Trophoblast cell (in vitro differentiated cells and primary cell): ENCODE results near the gene PPA1.

Experiments used
- DNase-seq, 2 donors: peaks; one replicate each; pipeline ENCODE4 v3.0.0-alpha.2; 2016
- H2AFZ ChIP-seq: 2 replicates; pipeline ENCODE4 v1.6.1; 2013; ENCODE audit warnings: low read length, moderate library complexity, mild to moderate bottlenecking; ENCODE audit not compliant: insufficient read depth, poor library complexity
- H2AK5ac ChIP-seq: 2 replicates; pipeline ENCODE4 v1.6.1; 2013; ENCODE audit warnings: mild to moderate bottlenecking, low read length
- H2BK120ac ChIP-seq: 2 replicates; pipeline ENCODE4 v1.6.1; 2013; ENCODE audit warnings: low read length, mild to moderate bottlenecking, moderate library complexity; ENCODE audit not compliant: insufficient read depth, poor library complexity
- H2BK12ac ChIP-seq: 2 replicates; pipeline ENCODE4 v1.6.1; 2013; ENCODE audit warnings: mild to moderate bottlenecking, low read length, moderate library complexity
- H2BK5ac ChIP-seq: 2 replicates; pipeline ENCODE4 v1.6.1; 2013; ENCODE audit warnings: low read length, low read depth, moderate library complexity, mild to moderate bottlenecking; ENCODE audit not compliant: poor library complexity
- H3K14ac ChIP-seq: 2 replicates; pipeline ENCODE4 v1.6.1; 2013; ENCODE audit warnings: mild to moderate bottlenecking, low read length
- H3K18ac ChIP-seq: 2 replicates; pipeline ENCODE4 v1.6.1; 2013; ENCODE audit warnings: mild to moderate bottlenecking, low read length
- H3K23ac ChIP-seq: 2 replicates; pipeline ENCODE4 v1.6.1; 2013; ENCODE audit warnings: low read length
- H3K27ac ChIP-seq: 2 replicates; pipeline ENCODE4 v1.5.1; 2013; ENCODE audit warnings: low read depth, mild to moderate bottlenecking, inconsistent platforms, low read length, moderate library complexity
- H3K27me3 ChIP-seq: 2 replicates; pipeline ENCODE4 v1.6.1; 2013; ENCODE audit warnings: inconsistent platforms, mild to moderate bottlenecking, low read length, moderate library complexity; ENCODE audit not compliant: insufficient read depth
- H3K36me3 ChIP-seq, 2 experiments: 1 replicate in 1 of 2; 2 replicates in 1 of 2; pipeline ENCODE4 v1.6.1; 2013; ENCODE audit warnings: low read length in 2 of 2, mild to moderate bottlenecking in 2 of 2, moderate library complexity in 1 of 2; ENCODE audit not compliant: insufficient read depth in 2 of 2, control insufficient read depth in 1 of 2
- H3K4ac ChIP-seq: 2 replicates; pipeline ENCODE4 v1.6.1; 2013; ENCODE audit warnings: low read depth, mild to moderate bottlenecking, low read length, moderate library complexity
- H3K4me1 ChIP-seq, 2 experiments: 1 replicate in 1 of 2; 2 replicates in 1 of 2; pipeline ENCODE4 v1.6.1; 2013; ENCODE audit warnings: low read length in 2 of 2, mild to moderate bottlenecking in 2 of 2, moderate library complexity in 1 of 2; ENCODE audit not compliant: insufficient read depth in 2 of 2, control insufficient read depth in 1 of 2
- H3K4me2 ChIP-seq: 2 replicates; pipeline ENCODE4 v1.6.1; 2013; ENCODE audit warnings: inconsistent platforms, mild to moderate bottlenecking, low read length, moderate library complexity
- H3K4me3 ChIP-seq: 2 replicates; pipeline ENCODE4 v1.5.1; 2013; ENCODE audit warnings: mild to moderate bottlenecking, low read depth, low read length, inconsistent platforms
- H3K79me1 ChIP-seq: one replicate; pipeline ENCODE4 v1.6.1; 2013; ENCODE audit warnings: low read length
- H3K79me2 ChIP-seq: 2 replicates; pipeline ENCODE4 v1.6.1; 2013; ENCODE audit warnings: low read length, mild to moderate bottlenecking; ENCODE audit not compliant: control insufficient read depth, insufficient read depth, poor library complexity
- H3K9ac ChIP-seq: 2 replicates; pipeline ENCODE4 v1.6.1; 2013; ENCODE audit warnings: mild to moderate bottlenecking, low read length
- H3K9me3 ChIP-seq: 2 replicates; pipeline ENCODE4 v1.6.1; 2013; ENCODE audit warnings: low read depth, mild to moderate bottlenecking, control low read depth, inconsistent platforms, low read length; ENCODE audit not compliant: insufficient read depth
- H4K12ac ChIP-seq: 2 replicates; pipeline ENCODE4 v1.6.1; 2013; ENCODE audit warnings: low read depth, mild to moderate bottlenecking, low read length, moderate library complexity
- H4K8ac ChIP-seq: 2 replicates; pipeline ENCODE4 v1.6.1; 2013; ENCODE audit warnings: low read depth, mild to moderate bottlenecking, low read length, moderate library complexity
- H4K91ac ChIP-seq: one replicate; pipeline ENCODE4 v1.6.1; 2013; ENCODE audit warnings: low read depth, mild to moderate bottlenecking, low read length, moderate library complexity
- WGBS: extraction: QIAGEN DNeasy Blood & Tissue Kit; methylation state at CpG from one replicate; pipeline ENCODE4 v1.1.7; 2013; ENCODE audit warnings: missing lambda C conversion rate; ENCODE audit not compliant: insufficient read length, insufficient coverage; ENCODE audit errors: extremely low coverage; 5-methylcytosine and 5-hydroxymethylcytosine counted together

The PPA1 gene

GRCh38 chr10:70176441-70176840 is 56.8 kb downstream of the PPA1 start:
- Histone ChIP-seq H2AFZ (no peak overlapping the region), H2BK120ac (no peak overlapping the region), H3K9ac (no peak overlapping the region), H3K4me3 (no peak overlapping the region), H4K91ac (no peak overlapping the region), H3K4me1 (peaks cover 0 to 2% of the 10 kb centered on the region in 2 experiments), H2BK12ac (no peak overlapping the region), H3K4me2 (no peak overlapping the region), H3K9me3 (no peaks in the 10 kb centered on the region), H4K12ac (no peak overlapping the region), H3K14ac (no peak overlapping the region), H2BK5ac (no peak overlapping the region), H3K79me2 (no peaks in the 10 kb centered on the region), H3K18ac (no peak overlapping the region), H3K36me3 (no peaks in the 10 kb centered on the region), H3K27me3 (no peaks in the 10 kb centered on the region), H3K27ac (no peak overlapping the region), H3K23ac (no peak overlapping the region), H3K4ac (no peak overlapping the region), H4K8ac (no peak overlapping the region), H2AK5ac (no peak overlapping the region), H3K79me1 (no peaks in the 10 kb centered on the region)
- DNase-seq = no peak
- no CpG with 5 or more reads among the region's 6 CpGs for WGBS

- Histone ChIP-seq H3K23ac (no peak overlapping the region), H4K12ac (no peak overlapping the region), H3K9ac (no peak overlapping the region), H3K9me3 (no peaks in the 10 kb centered on the region), H4K8ac (no peak overlapping the region), H2AFZ (no peak overlapping the region), H3K4ac (no peak overlapping the region), H2BK12ac (no peak overlapping the region), H3K36me3 (no peaks in the 10 kb centered on the region), H3K18ac (no peak overlapping the region), H3K27ac (no peak overlapping the region), H3K79me2 (no peaks in the 10 kb centered on the region), H3K4me1 (peaks cover 0 to 6% of the 10 kb centered on the region in 2 experiments), H2BK120ac (no peak overlapping the region), H3K4me3 (no peak overlapping the region), H3K79me1 (peaks cover 3% of the 10 kb centered on the region), H3K14ac (no peak overlapping the region), H3K4me2 (no peak overlapping the region), H2BK5ac (no peak overlapping the region), H3K27me3 (no peaks in the 10 kb centered on the region), H4K91ac (no peak overlapping the region), H2AK5ac (no peak overlapping the region)
- DNase-seq = no peak
- WGBS = no CpG with 5 or more reads among the region's 3 CpGs
These were observed 57.7 kb downstream of the PPA1 start for GRCh38 chr10:70175516-70175915.

- no peak overlapping the region for H3K9ac ChIP-seq
- H4K8ac ChIP-seq = peak overlapping the region; percentile 66
- H3K18ac ChIP-seq = no peak overlapping the region
- no peak overlapping the region for H3K4me2 ChIP-seq
- WGBS = no CpG with 5 or more reads among the region's 4 CpGs
- no peak overlapping the region for H2BK5ac ChIP-seq
- no peak overlapping the region for H3K27ac ChIP-seq
- no peak overlapping the region for H3K23ac ChIP-seq
- H3K36me3 ChIP-seq = no peaks in the 10 kb centered on the region
- peaks cover 8% of the 10 kb centered on the region for H3K79me2 ChIP-seq
- no peak overlapping the region for H2BK12ac ChIP-seq
- peak overlapping the region; percentile 66 for H2AFZ ChIP-seq
- no peak overlapping the region for H2BK120ac ChIP-seq
- no peaks in the 10 kb centered on the region for H3K27me3 ChIP-seq
- peaks cover 0 to 6% of the 10 kb centered on the region in 2 experiments for H3K4me1 ChIP-seq
- H4K91ac ChIP-seq = no peak overlapping the region
- peak overlapping the region; percentile 40 for H4K12ac ChIP-seq
- peaks cover 8% of the 10 kb centered on the region for H3K79me1 ChIP-seq
- H3K9me3 ChIP-seq = no peaks in the 10 kb centered on the region
- no peak overlapping the region for H2AK5ac ChIP-seq
- DNase-seq = no peak
- no peak overlapping the region for H3K14ac ChIP-seq
- no peak overlapping the region for H3K4ac ChIP-seq
- H3K4me3 ChIP-seq = no peak overlapping the region
These were observed 59.0 kb downstream of the PPA1 start for GRCh38 chr10:70174058-70174741.

GRCh38 chr10:70169649-70170364 is 63.4 kb downstream of the PPA1 start:
- peaks cover 2 to 3% of the 10 kb centered on the region in 2 experiments for H3K36me3 ChIP-seq
- no peak overlapping the region for H3K23ac ChIP-seq
- WGBS = no CpG with 5 or more reads among the region's 40 CpGs
- H3K4ac ChIP-seq = peak overlapping the region; percentile 100
- H3K79me2 ChIP-seq = peaks cover 14% of the 10 kb centered on the region
- no peak overlapping the region for H2BK12ac ChIP-seq
- H3K18ac ChIP-seq = peak overlapping the region; percentile 84
- H3K9me3 ChIP-seq = no peaks in the 10 kb centered on the region
- peak overlapping the region; percentile 78 for H2BK120ac ChIP-seq
- peak overlapping the region; percentile 5 for H3K27ac ChIP-seq
- H4K91ac ChIP-seq = peak overlapping the region; percentile 88
- no peaks in the 10 kb centered on the region for H3K27me3 ChIP-seq
- H4K12ac ChIP-seq = peak overlapping the region; percentile 58
- peak overlapping the region; percentile 51 for H2AFZ ChIP-seq
- H2AK5ac ChIP-seq = peak overlapping the region; percentile 97
- H3K4me3 ChIP-seq = peak overlapping the region; percentile 95
- H4K8ac ChIP-seq = peak overlapping the region; percentile 82
- H3K14ac ChIP-seq = peak overlapping the region; percentile 88
- H3K9ac ChIP-seq = peak overlapping the region; percentile 97
- H2BK5ac ChIP-seq = peak overlapping the region; percentile 49
- H3K4me2 ChIP-seq = peak overlapping the region; percentile 84
- peaks cover 0 to 8% of the 10 kb centered on the region in 2 experiments for H3K4me1 ChIP-seq
- H3K79me1 ChIP-seq = peaks cover 8% of the 10 kb centered on the region
- peak in 1 of 2 donors; percentile 37 for DNase-seq
